Measurements from ENCODE around the gene CYFIP1.

GRCh38 chr15:22918056-22918455 lies 62.1 kb downstream of the CYFIP1 start:
- TF ChIP-seq, protein P1, sequence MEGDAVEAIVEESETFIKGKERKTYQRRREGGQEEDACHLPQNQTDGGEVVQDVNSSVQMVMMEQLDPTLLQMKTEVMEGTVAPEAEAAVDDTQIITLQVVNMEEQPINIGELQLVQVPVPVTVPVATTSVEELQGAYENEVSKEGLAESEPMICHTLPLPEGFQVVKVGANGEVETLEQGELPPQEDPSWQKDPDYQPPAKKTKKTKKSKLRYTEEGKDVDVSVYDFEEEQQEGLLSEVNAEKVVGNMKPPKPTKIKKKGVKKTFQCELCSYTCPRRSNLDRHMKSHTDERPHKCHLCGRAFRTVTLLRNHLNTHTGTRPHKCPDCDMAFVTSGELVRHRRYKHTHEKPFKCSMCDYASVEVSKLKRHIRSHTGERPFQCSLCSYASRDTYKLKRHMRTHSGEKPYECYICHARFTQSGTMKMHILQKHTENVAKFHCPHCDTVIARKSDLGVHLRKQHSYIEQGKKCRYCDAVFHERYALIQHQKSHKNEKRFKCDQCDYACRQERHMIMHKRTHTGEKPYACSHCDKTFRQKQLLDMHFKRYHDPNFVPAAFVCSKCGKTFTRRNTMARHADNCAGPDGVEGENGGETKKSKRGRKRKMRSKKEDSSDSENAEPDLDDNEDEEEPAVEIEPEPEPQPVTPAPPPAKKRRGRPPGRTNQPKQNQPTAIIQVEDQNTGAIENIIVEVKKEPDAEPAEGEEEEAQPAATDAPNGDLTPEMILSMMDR (IDR thresholded peaks at IDR 0.05; ENCODE audit: insufficient read depth, low read length) = no peak
- no peak for TF ChIP-seq REST (IDR thresholded peaks at IDR 0.05; ENCODE audit: insufficient replicate concordance, low read depth)
- no peak for TF ChIP-seq POLR2AphosphoS5 (IDR thresholded peaks at IDR 0.05; ENCODE audit: low read depth)
- no peak for TF ChIP-seq GABPA (IDR thresholded peaks at IDR 0.05; ENCODE audit: low read depth)

All from HL-60 (cell line).